Stimulated activated CD4-positive, alpha-beta T cell treated with anti-CD3 and anti-CD28 coated beads, Interleukin-1b, Interleukin-23, amount 100 ng/mL, for 48 hours (primary cell): ENCODE results near the gene RALGAPA1.
"Not testable (repeated sequence)": the region's sequence is repeated elsewhere in the genome, so short reads cannot be mapped to it uniquely, and the experiment has no call there.

Experiments used
- DNase-seq: peaks from one replicate; pipeline ENCODE4 v3.0.0-alpha.2; 2020

The RALGAPA1 gene

DNA sequence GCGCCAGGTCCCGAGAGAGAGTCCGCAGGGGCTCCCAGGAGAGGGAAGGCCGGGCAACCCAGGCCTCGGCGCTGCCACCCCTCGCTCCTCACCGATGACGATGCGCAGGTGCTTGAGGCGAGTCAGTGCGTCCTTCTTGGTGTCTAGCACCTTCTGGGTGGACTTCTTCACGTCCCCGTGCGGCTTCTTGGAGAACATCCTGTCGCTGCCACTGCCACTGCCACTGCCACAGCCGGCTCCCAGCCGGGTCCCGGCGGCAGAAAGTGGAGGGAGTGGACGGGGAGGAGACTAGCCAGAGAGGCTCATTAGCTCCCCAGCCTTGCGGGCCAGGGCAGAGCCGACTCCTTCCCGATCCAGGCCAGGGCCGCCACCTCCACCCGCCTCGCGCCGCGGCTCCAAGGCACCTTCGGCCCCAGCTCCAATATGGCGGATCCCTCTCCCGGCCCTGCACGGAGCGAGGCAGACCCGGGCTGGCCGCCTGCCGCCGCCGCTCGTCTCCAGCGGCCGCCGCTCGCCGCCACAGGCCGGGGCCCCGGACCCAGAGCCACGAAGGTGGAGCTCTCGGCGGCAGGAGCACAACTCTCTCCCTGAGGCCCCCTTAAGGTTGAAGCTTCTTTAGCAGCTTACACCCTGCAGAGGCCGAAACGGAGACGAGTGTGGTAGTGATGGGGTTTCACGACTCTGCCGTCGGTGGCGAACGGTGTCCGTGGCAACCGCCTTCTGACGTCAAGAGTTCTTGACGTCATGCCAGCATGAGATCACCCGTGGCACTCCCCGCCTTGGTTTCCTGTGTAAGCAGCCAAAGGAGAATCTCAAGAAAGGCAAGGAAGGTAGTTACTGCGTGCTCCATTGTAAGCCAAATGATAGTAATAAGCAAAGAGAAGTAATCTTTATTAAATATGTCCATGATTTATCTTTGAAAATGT is at the start of gene RALGAPA1:
RALGAPA1 (minus strand) TSS at position 658 of the 926 bp plus-strand sequence; CDS start at position 198, 460 bp downstream.
- DNase-seq = peak; percentile 93

- DNase-seq = no peak
Measured at GRCh38 chr14:35858521-35859209, 49.6 kb upstream of the RALGAPA1 start.

DNA sequence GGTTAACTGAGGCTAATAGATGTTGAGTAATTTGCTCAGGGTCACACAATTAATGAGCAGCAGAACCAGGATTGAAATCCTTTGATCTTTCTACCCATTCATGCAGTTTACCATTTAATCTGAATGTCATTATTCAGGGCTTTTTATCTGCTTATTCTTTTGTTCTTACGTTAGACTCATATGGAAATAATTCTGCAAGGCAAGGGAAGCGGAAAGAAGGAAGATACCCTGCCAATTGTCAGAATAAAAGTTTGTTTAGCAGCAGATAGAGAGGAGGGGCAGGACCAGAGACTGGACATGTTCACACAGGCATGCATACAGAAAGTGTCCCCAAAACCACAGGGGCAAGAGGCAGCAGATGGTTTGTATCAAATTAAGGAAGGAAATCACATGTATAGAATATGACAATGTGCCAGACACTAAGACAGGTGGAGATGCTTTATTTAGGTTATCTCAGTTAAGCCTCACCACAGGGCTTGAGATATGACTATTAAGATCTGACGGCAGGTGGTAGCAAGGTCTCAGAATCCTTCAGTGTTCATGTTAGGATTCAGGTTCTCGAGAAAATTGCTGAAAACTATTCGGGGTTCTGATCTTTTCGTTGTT is 46.9 kb upstream of the RALGAPA1 start:
- no peak for DNase-seq

- DNase-seq = no peak
Measured at GRCh38 chr14:35854696-35855270, 45.7 kb upstream of the RALGAPA1 start.

- DNase-seq = no peak
Measured at GRCh38 chr14:35853225-35853624, 44.1 kb upstream of the RALGAPA1 start.

DNA sequence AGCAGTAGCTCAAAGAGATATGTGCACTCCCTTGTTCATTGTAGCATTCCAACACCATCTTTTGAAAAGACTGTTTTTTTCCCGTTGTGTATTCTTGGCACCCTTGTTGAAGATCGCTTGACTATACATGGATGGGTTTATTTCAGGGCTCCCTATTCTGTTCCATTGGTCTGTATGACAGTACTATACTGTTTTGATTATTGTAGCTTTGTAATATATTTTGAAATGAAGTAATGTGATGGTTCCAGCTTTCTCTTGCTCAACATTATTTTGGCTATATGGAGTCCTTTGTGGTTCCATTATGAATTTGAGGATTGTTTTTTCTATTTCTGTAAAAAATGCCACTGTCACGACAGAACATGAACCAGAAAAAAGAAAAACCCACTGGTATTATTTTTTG is 42.7 kb upstream of the RALGAPA1 start:
- DNase-seq = no peak

DNA sequence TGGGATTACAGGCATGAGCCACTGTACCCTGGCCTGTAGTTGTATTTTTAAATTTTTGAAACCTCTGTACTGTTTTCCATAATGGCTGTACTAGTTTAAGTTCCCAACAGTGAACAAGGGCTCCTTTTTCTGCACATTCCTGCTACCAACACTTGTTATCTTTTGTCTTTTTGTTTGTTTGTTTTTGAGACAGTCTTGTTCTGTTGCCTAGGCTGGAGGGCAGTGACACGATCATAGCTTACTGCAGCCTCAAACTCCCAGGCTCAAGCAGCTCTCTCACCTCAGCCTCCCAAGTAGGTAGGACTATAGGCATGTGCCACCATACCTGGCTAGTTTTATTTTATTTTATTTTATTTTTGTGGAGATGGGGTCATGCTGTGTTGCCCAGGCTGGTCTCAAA is 40.0 kb upstream of the RALGAPA1 start:
- DNase-seq = no peak

- no peak for DNase-seq
Measured at GRCh38 chr14:35847636-35848035, 38.5 kb upstream of the RALGAPA1 start.

GRCh38 chr14:35844494-35844893 is 35.4 kb upstream of the RALGAPA1 start:
- no peak for DNase-seq

- DNase-seq = not testable (repeated sequence)
Measured at GRCh38 chr14:35842245-35842644, 33.1 kb upstream of the RALGAPA1 start.

- not testable (repeated sequence) for DNase-seq
Measured at GRCh38 chr14:35841704-35842103, 32.6 kb upstream of the RALGAPA1 start.

- no peak for DNase-seq
Measured at GRCh38 chr14:35835208-35835982, 26.3 kb upstream of the RALGAPA1 start.

GRCh38 chr14:35829449-35829848 is 20.4 kb upstream of the RALGAPA1 start:
- no peak for DNase-seq

GRCh38 chr14:35827678-35828472 is 18.8 kb upstream of the RALGAPA1 start:
- no peak for DNase-seq

GRCh38 chr14:35826952-35827416 is 17.9 kb upstream of the RALGAPA1 start:
- no peak for DNase-seq

GRCh38 chr14:35826218-35826951 is 17.3 kb upstream of the RALGAPA1 start, which contains the start of gene BRMS1L:
Gene BRMS1L, plus strand, starts transcription at chr14:35826338. Its CDS starts 179 bp downstream, at chr14:35826517.
- DNase-seq = peak; percentile 98

DNA sequence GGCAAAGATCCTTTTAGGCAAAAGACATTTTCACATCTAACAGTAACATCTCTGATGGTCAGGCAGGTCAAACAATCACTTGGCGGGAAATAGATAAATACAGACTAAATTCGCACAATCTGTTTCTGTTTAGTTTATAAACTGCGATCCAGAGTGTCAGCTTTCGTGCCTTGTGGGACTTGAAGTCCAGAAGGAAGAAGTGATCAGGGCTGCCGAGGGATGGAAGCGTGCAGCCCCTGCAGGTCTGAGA is 16.8 kb upstream of the RALGAPA1 start:
- no peak for DNase-seq

- not testable (repeated sequence) for DNase-seq
Measured at GRCh38 chr14:35824446-35825165, 15.5 kb upstream of the RALGAPA1 start.

- DNase-seq = no peak
Measured at GRCh38 chr14:35822501-35822900, 13.4 kb upstream of the RALGAPA1 start.
